Retinal pigment epithelial cell (primary cell): ENCODE results near the gene KIF16B.

ENCODE experiments used
- DNase-seq: peaks from one replicate; pipeline ENCODE4 v3.0.0-alpha.2; 2010; ENCODE audit warnings: low read depth
- H3K4me3 ChIP-seq: 2 replicates; pipeline ENCODE4 v1.5.1; 2011; ENCODE audit warnings: mild to moderate bottlenecking, low read length, control low read depth, moderate library complexity
- TF ChIP-seq, protein P1 (sequence below): conservative IDR thresholded peaks from 2 replicates; pipeline ENCODE4 v1.5.1; 2011; ENCODE audit warnings: low read depth, low read length, control low read depth, inconsistent platforms

The KIF16B gene

DNA sequence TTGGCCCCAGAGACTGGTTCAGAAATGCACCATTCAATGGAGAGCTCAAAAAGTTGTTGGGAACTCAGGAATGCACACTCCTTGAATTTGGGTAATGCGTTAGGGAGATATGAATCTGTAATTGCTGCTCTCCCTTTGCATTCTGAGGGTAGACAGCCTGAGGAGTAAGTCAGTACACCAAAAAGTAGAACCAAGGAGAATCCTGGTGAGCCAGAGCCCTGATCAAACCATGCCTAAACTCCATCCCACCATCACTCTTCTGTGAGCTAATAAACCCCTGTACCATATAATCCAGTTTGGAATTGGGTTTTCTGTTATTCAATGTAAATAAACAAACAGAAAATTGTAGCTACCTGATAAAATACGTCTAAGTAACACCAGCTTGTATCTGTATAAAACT lies 90.2 kb downstream of the KIF16B start:
- H3K4me3 ChIP-seq, result no peak overlapping the region
- no peak for DNase-seq
- TF ChIP-seq, protein P1, sequence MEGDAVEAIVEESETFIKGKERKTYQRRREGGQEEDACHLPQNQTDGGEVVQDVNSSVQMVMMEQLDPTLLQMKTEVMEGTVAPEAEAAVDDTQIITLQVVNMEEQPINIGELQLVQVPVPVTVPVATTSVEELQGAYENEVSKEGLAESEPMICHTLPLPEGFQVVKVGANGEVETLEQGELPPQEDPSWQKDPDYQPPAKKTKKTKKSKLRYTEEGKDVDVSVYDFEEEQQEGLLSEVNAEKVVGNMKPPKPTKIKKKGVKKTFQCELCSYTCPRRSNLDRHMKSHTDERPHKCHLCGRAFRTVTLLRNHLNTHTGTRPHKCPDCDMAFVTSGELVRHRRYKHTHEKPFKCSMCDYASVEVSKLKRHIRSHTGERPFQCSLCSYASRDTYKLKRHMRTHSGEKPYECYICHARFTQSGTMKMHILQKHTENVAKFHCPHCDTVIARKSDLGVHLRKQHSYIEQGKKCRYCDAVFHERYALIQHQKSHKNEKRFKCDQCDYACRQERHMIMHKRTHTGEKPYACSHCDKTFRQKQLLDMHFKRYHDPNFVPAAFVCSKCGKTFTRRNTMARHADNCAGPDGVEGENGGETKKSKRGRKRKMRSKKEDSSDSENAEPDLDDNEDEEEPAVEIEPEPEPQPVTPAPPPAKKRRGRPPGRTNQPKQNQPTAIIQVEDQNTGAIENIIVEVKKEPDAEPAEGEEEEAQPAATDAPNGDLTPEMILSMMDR, result no peak

DNA sequence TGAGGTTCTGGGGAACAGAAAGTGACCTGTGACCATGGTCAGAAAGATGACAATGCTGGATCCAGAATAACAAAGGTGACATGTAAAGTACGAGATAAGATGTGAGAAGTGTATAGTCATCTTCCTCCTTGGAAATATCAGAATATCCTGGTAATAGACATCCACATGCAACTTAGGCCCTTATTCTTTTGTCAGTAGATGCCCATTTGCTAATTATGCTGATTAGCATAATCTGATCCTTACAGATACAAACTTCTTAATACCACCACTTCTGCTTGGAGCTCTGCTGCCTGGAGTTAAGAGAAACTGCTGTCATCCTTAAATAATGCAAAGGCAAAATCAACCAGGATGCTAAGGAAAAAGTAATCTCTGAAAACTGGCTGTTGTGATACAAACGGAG lies 91.3 kb downstream of the KIF16B start:
- DNase-seq, result no peak
- H3K4me3 ChIP-seq, result no peak overlapping the region
- TF ChIP-seq, protein P1, result no peak

DNA sequence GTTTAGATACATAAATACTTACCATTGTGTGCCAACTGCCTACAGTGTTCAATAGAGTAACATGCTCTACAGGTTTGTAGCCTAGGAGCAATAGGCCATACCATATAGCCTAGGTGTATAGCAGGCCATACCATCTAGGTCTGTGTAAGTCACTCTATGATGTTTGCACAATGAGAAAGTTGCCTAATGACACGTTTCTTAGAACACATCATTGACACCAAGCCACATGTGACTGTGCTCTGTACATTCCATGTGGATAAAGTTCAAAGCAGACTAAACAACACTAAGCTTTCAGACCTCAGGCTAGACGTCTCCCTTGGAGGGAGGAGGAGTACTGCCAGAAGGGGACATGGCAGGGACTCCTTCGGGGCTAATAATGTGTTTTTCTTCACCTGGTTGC lies 93.6 kb downstream of the KIF16B start:
- no peak overlapping the region for H3K4me3 ChIP-seq
- TF ChIP-seq, protein P1, result no peak
- no peak for DNase-seq

DNA sequence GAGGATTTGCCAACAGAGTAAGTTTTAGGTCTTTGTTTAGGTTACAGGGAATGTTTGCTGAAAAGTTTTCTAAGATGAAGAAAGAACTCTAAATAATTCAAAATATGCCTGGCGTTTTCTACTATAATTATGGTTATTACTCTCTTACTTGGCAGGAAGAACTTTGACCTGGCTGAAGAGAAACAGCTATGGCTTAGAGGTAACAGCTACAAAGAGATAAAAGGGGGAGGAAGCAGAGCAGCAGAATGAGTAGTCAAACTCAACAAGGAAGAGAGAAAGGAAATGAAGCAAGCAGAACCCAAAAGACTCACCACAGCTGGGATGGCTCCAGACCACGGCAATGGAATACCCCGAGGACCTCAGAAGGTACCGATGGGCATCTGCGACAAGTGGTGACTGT lies 95.6 kb downstream of the KIF16B start:
- no peak for DNase-seq
- TF ChIP-seq, protein P1, result no peak
- H3K4me3 ChIP-seq, result no peak overlapping the region

DNA sequence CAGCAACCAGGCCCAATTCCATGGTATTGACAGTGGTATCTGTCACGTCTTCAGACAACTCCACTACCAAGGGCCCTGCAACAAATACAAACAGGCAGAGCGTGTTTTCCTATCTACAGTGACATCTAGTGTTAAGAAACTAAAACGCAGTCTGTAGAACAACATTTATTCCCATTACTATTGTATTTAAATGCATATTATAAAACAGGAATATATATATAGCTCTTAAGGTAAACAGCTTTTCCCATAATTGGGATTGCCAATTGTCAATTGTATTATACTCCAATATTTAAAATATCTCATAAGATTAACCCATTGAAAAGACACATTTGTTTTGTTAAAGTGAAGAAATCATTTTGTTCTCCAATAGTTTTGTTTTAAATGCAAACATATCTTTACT lies 97.2 kb downstream of the KIF16B start:
- TF ChIP-seq, protein P1, result peak; percentile 53
- DNase-seq, result no peak
- no peak overlapping the region for H3K4me3 ChIP-seq

DNA sequence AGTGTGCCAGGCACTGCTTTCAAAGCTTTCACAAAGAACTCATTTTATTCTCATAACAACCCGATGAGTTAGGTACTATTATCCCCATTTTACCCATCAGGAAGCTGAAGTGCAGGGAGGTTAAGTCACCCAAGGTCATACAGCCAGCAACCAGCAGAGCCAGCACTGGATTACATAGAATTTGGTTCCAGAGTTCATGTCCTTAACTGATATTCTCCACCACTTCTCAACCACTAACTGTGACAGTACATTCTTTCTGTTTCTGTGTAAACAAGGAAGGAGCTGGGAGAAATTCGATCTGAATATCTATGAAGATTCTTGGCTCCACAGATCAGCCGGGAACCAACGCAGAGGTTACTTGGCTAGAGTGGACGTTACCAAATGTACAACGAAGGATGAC lies 98.0 kb downstream of the KIF16B start:
- no peak for DNase-seq
- no peak overlapping the region for H3K4me3 ChIP-seq
- TF ChIP-seq, protein P1, result no peak

DNA sequence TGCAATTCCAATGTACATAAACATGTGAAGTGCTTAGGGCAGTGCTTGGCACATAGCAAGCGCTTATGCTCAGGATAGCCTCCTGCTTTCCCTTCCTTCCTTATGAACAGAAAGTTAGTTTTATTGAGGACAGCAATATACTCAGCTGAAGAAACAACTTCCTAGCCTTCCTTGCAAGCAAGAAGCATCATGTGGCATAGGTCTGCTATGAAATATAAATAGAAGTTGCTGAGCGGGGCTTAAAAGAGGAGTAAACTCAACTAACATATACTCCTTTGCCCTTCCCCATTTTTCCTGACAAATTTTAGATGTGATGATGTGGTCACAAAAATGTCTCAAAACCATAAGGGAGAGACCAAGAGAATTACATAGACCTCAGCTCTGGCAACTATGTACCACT lies 98.9 kb downstream of the KIF16B start:
- no peak for DNase-seq
- H3K4me3 ChIP-seq, result no peak overlapping the region
- TF ChIP-seq, protein P1, result no peak
